Measurements from ENCODE around the gene CORO2A. TPM values are rescaled to one million over a fixed set of nuclear protein-coding genes. Genes with fewer than 3 reads are reported as not detected.

CORO2A gene
- total and polyA plus RNA-seq, 2 of the 4 experiments (the other 2 are of a cell fraction) = 1.9 to 2.2 TPM

DNA sequence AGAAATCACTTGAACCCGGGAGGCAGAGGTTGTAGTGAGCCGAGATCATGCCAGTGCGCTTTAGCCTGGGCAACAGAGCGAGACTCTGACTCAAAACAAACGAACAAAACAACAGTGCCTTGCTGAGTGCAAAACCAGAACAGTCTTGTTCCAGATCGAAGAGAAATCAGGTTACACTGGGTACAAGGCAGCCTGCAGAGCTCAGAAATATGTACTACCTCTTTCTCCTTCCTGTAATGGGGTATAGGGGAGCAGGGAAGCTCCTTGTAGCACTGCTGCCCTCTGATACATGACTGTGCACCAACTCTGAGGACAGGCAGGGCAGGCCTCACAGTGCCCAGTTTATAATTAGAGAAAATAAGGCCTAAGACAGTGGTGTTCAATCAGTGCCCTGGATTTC lies 38.4 kb upstream of the CORO2A start:
- H3K9me1 ChIP-seq (ENCODE audit: insufficient read depth, low read length) = peaks cover 28% of the 10 kb centered on the region
- DNase-seq (no peak), ATAC-seq (ENCODE audit: low read depth) (no peak)
- H4K91ac ChIP-seq (ENCODE audit: insufficient read depth, low read depth, low read length) = peak overlapping the region; percentile 57
- CTCF ChIA-PET = interaction anchor here (1.3 kb wide), 1 partner anchor 18 kb away, joined by 3 read pairs; no protein-coding TSS in a partner anchor
- H3K56ac ChIP-seq (ENCODE audit: extremely low read depth, insufficient read depth, low read length) = peak overlapping the region; percentile 5; the same call in 1 of the 2 replicates
- peak overlapping the region; percentile 88; the same call in 1 of the 3 replicates for H2BK15ac ChIP-seq (ENCODE audit: low read depth, low read length)
- H4K5ac ChIP-seq (ENCODE audit: low read depth, low read length) = peak overlapping the region; percentile 91
- in situ Hi-C loops (cut with MboI; ENCODE audit: low sequenced_read_pairs) = no loop called here
- no peak overlapping the region for H3K4me2 ChIP-seq (ENCODE audit: low read depth, low read length)
- H3K36me3 ChIP-seq (ENCODE audit: control insufficient read depth, insufficient read depth, low read length) = peaks cover 18% of the 10 kb centered on the region
- peak overlapping the region; percentile 71 for H2AK9ac ChIP-seq (replicated peaks; ENCODE audit: low read depth, low read length, poor library complexity)
- peak overlapping the region; percentile 87; the same call in 1 of the 2 replicates for H2AK5ac ChIP-seq (ENCODE audit: low read depth, low read length)
- intact Hi-C loops (cut with micrococcal nuclease) = no loop called here
- peak overlapping the region in 1 of 2 experiments; percentile 66; a peak in 2 of 4 replicates for H4K8ac ChIP-seq (ENCODE audit: low read depth in 2 of 2, low read length in 2 of 2)
- no peak overlapping the region for H3K4me3 ChIP-seq (ENCODE audit: insufficient read depth, low read depth, low read length)
- H3K9ac ChIP-seq (ENCODE audit: low read depth, low read length) = no peak overlapping the region
- peak overlapping the region; percentile 85 for H3K4ac ChIP-seq (ENCODE audit: low read depth, low read length)
- peaks cover 14 to 63% of the 10 kb centered on the region in 2 experiments for H3K79me1 ChIP-seq (ENCODE audit: low read depth in 1 of 2, low read length in 2 of 2)
- H3K14ac ChIP-seq (replicated peaks; ENCODE audit: low read depth, low read length) = peak overlapping the region; percentile 43
- H4K20me1 ChIP-seq (ENCODE audit: insufficient read depth, low read length) = no peaks in the 10 kb centered on the region
- peak overlapping the region; percentile 33 for H3K23ac ChIP-seq (ENCODE audit: low read depth, low read length)
- H3K9me3 ChIP-seq (ENCODE audit: control insufficient read depth, insufficient read depth, low read length) = no peaks in the 10 kb centered on the region
- TF ChIP-seq CEBPB (IDR thresholded peaks at IDR 0.05; ENCODE audit: low read depth, low read length) = no peak
- no peak for TF ChIP-seq MXI1 (IDR thresholded peaks at IDR 0.05; ENCODE audit: borderline replicate concordance, low read depth, low read length)
- TF ChIP-seq, protein P1, sequence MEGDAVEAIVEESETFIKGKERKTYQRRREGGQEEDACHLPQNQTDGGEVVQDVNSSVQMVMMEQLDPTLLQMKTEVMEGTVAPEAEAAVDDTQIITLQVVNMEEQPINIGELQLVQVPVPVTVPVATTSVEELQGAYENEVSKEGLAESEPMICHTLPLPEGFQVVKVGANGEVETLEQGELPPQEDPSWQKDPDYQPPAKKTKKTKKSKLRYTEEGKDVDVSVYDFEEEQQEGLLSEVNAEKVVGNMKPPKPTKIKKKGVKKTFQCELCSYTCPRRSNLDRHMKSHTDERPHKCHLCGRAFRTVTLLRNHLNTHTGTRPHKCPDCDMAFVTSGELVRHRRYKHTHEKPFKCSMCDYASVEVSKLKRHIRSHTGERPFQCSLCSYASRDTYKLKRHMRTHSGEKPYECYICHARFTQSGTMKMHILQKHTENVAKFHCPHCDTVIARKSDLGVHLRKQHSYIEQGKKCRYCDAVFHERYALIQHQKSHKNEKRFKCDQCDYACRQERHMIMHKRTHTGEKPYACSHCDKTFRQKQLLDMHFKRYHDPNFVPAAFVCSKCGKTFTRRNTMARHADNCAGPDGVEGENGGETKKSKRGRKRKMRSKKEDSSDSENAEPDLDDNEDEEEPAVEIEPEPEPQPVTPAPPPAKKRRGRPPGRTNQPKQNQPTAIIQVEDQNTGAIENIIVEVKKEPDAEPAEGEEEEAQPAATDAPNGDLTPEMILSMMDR (conservative IDR thresholded peaks at IDR 0.05; ENCODE audit: low read depth, low read length) = no peak
- TF ChIP-seq CHD1 (IDR thresholded peaks at IDR 0.05; ENCODE audit: low read depth, low read length) = no peak
- no peak for TF ChIP-seq NFE2L2 (IDR thresholded peaks at IDR 0.05; ENCODE audit: low read depth, low read length)
- TF ChIP-seq RFX5 (IDR thresholded peaks at IDR 0.05; ENCODE audit: low read depth, low read length) = no peak
- TF ChIP-seq RCOR1 (IDR thresholded peaks at IDR 0.05; ENCODE audit: insufficient replicate concordance, low read length) = no peak
- TF ChIP-seq, protein P2, sequence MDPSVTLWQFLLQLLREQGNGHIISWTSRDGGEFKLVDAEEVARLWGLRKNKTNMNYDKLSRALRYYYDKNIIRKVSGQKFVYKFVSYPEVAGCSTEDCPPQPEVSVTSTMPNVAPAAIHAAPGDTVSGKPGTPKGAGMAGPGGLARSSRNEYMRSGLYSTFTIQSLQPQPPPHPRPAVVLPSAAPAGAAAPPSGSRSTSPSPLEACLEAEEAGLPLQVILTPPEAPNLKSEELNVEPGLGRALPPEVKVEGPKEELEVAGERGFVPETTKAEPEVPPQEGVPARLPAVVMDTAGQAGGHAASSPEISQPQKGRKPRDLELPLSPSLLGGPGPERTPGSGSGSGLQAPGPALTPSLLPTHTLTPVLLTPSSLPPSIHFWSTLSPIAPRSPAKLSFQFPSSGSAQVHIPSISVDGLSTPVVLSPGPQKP (IDR thresholded peaks at IDR 0.05; ENCODE audit: borderline replicate concordance, low read depth, low read length) = no peak
- H2BK5ac ChIP-seq (ENCODE audit: low read depth, low read length, poor library complexity, severe bottlenecking) = peak overlapping the region; percentile 81
- H2AFZ ChIP-seq (replicated peaks; ENCODE audit: low read length, poor library complexity) = peak overlapping the region; percentile 52
- POLR2A ChIA-PET (ENCODE audit: unreplicated experiment) = no interaction called here
- no peaks in the 10 kb centered on the region for H3K27me3 ChIP-seq (ENCODE audit: control insufficient read depth, insufficient read depth, low read length)
- dilution Hi-C loops (cut with HindIII; ENCODE audit: low sequenced_read_pairs, unreplicated experiment) = no loop called here
- peak overlapping the region; percentile 64 for H2BK20ac ChIP-seq (ENCODE audit: low read depth, low read length)
- no TSS peak for BruUV-seq (replicated peaks)
- WGBS, 2 experiments (ENCODE audit: extremely low coverage in 2 of 2, insufficient read length in 1 of 2) = 96% methylated on average over 4 of the region's 6 CpGs; no CpG with 5 or more reads in 1 of the 2 experiments
- H2BK120ac ChIP-seq (ENCODE audit: low read depth, low read length) = peak overlapping the region; percentile 56
- peak overlapping the region; percentile 57; the same call in 1 of the 2 replicates for H3K27ac ChIP-seq (ENCODE audit: insufficient read depth, low read length)
- H3K18ac ChIP-seq (ENCODE audit: low read depth, low read length) = peak overlapping the region; percentile 34
- H3K4me1 ChIP-seq (ENCODE audit: control insufficient read depth, insufficient read depth, low read length) = peaks cover 34% of the 10 kb centered on the region

All from IMR-90 (cell line).